Panc1 (cell line): ENCODE data around the gene PRDX6. TPM values are rescaled to one million over a fixed set of nuclear protein-coding genes. Genes with fewer than 3 reads are reported as not detected.

Source experiments
- ATAC-seq: fragments of 200-7000 bp; cut with Tn5 transposase; 2 replicates; pipeline ENCODE4 v1.9.1; 2020; ENCODE audit warnings: mild to moderate bottlenecking, moderate library complexity
- BruUV-seq: library from RNA; stranded (reverse); fragments of 400-500 nt; replicated peaks from 2 replicates; lab custom pipeline; 2021; lab: Mats Ljungman, UMichigan
- CTCF ChIA-PET: fragments of 300-600 bp; sonication (Branson Sonifier 250); formaldehyde crosslinking; loops from one replicate; lab custom pipeline; 2022; ENCODE audit warnings: antibody characterized with exemption; lab: Charles Lee
- POLR2A ChIA-PET: fragments of 300-600 bp; sonication (Branson Sonifier 250); formaldehyde crosslinking; loops from one replicate; lab custom pipeline; 2022; ENCODE audit warnings: antibody characterized with exemption; lab: Charles Lee
- DNase-seq: peaks from one replicate; pipeline ENCODE4 v3.0.0-alpha.2; 2010; ENCODE audit warnings: low read depth, low spot score
- H3K27ac ChIP-seq: 2 replicates; pipeline ENCODE4 v1.5.1; 2011; ENCODE audit warnings: mild to moderate bottlenecking, low read length, inconsistent platforms
- H3K27me3 ChIP-seq: fragments of 200-500 bp; sonication (Bioruptor generic); 2 replicates; pipeline ENCODE4 v1.6.0; 2014; ENCODE audit warnings: low read length, inconsistent platforms; ENCODE audit not compliant: control insufficient read depth, insufficient read depth
- H3K36me3 ChIP-seq: fragments of 200-500 bp; sonication (Bioruptor generic); 2 replicates; pipeline ENCODE4 v1.5.1; 2014; ENCODE audit warnings: inconsistent platforms, mild to moderate bottlenecking, low read length, moderate library complexity; ENCODE audit not compliant: control insufficient read depth, insufficient read depth
- H3K4me1 ChIP-seq: 2 replicates; pipeline ENCODE4 v1.5.1; 2011; ENCODE audit warnings: inconsistent platforms, mild to moderate bottlenecking, low read length, moderate library complexity; ENCODE audit not compliant: control insufficient read depth, insufficient read depth
- H3K4me3 ChIP-seq, 2 experiments: 2 replicates each; pipeline ENCODE4 v1.5.1; 2011 to 2012; ENCODE audit warnings: low read depth in 2 of 2, low read length in 2 of 2, mild to moderate bottlenecking in 2 of 2, inconsistent platforms in 1 of 2, moderate library complexity in 1 of 2
- H3K9me3 ChIP-seq: fragments of 200-500 bp; sonication (Bioruptor generic); 2 replicates; pipeline ENCODE4 v1.5.1; 2014; ENCODE audit warnings: low read depth, mild to moderate bottlenecking, inconsistent platforms, low read length, moderate library complexity; ENCODE audit not compliant: control insufficient read depth, insufficient read depth
- POLR2AphosphoS5 ChIP-seq: IDR thresholded peaks from 2 replicates; pipeline ENCODE4 v1.6.1; 2012; ENCODE audit warnings: mild to moderate bottlenecking, low read depth, low read length, moderate library complexity
- REST ChIP-seq, 2 experiments: IDR thresholded peaks; 2 replicates each; pipeline ENCODE4 v1.6.1; 2011 to 2012; ENCODE audit warnings: low read depth in 2 of 2, control low read depth in 1 of 2, low read length in 1 of 2, mild to moderate bottlenecking in 1 of 2, moderate library complexity in 1 of 2; ENCODE audit not compliant: insufficient read depth in 1 of 2
- SIN3A ChIP-seq: IDR thresholded peaks from 2 replicates; pipeline ENCODE4 v1.6.1; 2012; ENCODE audit warnings: low read depth, mild to moderate bottlenecking, low read length, moderate library complexity, borderline replicate concordance; ENCODE audit not compliant: insufficient read depth
- TCF7L2 ChIP-seq: IDR thresholded peaks from 2 replicates; pipeline ENCODE4 v1.6.1; 2011; ENCODE audit warnings: mild to moderate bottlenecking, low read depth, low read length, inconsistent platforms
- in situ Hi-C: cut with HindIII; loops from 2 replicates; pipeline ENCODE4 v1.10.0; 2016; ENCODE audit warnings: low sequenced_read_pairs, low pct_unique_long_range_greater_than_20kb
- intact Hi-C: fragments of 100-400 bp; cut with micrococcal nuclease; formaldehyde crosslinking; loops from one replicate; pipeline ENCODE4 v1.10.0; 2022; ENCODE audit not compliant: unreplicated experiment
- total RNA-seq: library from RNA; stranded (reverse); gene quantifications from one replicate; pipeline ENCODE4 v1.2.1, GENCODE V29; 2021; ENCODE audit not compliant: unreplicated experiment
- TF ChIP-seq, protein P1 (sequence below): fragments of 450-650 bp; IDR thresholded peaks from 2 replicates; pipeline ENCODE4 v1.5.1; 2017; ENCODE audit warnings: mild to moderate bottlenecking

PRDX6 gene
- total RNA-seq, 1 experiment from 2014 or later: 157 TPM

DNA sequence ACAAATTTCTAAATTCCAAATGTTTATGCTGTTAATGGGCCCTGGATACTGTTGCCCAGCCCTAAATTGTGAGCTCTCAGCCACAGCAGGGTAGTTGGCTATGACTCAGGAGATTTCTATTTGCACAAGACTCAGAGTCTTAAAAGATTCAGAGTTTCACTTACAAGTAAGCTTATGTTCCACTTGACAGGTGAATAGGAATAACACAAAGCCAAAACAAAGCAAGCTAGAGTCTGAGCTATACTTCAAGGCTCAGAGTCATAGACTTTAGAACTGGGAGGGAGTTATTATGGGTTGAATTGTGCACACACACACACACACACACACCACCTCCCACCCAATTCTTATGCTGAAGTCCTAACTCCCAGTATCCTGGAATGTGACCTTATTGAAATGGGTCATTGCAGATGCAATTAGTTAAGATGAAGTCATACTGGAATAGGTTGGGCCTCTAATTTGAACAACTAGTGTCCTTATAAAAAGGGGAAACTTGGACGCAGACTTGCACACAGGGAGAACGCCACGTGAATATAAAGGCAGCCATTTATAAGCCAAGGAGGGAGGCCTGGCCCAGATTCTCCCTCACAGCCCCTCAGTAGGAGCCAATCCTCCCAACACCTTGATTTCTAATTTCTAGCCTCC, 30.2 kb downstream of the PRDX6 start:
- peaks cover 3% of the 10 kb centered on the region; the same call in 1 of the 2 replicates for H3K4me1 ChIP-seq
- DNase-seq (peak; percentile 64), ATAC-seq (peak; percentile 88)
- no peaks in the 10 kb centered on the region for H3K27me3 ChIP-seq
- in situ Hi-C loops (no loop called here), intact Hi-C loops (no loop called here)
- no peak for TF ChIP-seq REST (IDR thresholded peaks at IDR 0.05; ENCODE audit: insufficient read depth in 1 of 2, low read depth in 2 of 2, low read length in 1 of 2)
- TF ChIP-seq, protein P1, sequence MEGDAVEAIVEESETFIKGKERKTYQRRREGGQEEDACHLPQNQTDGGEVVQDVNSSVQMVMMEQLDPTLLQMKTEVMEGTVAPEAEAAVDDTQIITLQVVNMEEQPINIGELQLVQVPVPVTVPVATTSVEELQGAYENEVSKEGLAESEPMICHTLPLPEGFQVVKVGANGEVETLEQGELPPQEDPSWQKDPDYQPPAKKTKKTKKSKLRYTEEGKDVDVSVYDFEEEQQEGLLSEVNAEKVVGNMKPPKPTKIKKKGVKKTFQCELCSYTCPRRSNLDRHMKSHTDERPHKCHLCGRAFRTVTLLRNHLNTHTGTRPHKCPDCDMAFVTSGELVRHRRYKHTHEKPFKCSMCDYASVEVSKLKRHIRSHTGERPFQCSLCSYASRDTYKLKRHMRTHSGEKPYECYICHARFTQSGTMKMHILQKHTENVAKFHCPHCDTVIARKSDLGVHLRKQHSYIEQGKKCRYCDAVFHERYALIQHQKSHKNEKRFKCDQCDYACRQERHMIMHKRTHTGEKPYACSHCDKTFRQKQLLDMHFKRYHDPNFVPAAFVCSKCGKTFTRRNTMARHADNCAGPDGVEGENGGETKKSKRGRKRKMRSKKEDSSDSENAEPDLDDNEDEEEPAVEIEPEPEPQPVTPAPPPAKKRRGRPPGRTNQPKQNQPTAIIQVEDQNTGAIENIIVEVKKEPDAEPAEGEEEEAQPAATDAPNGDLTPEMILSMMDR: no peak
- TF ChIP-seq POLR2AphosphoS5: no peak
- TF ChIP-seq TCF7L2: no peak
- no peak for TF ChIP-seq SIN3A
- H3K27ac ChIP-seq: no peak overlapping the region
- H3K4me3 ChIP-seq: no peak overlapping the region
- no peaks in the 10 kb centered on the region for H3K36me3 ChIP-seq
- CTCF ChIA-PET: interaction anchor here (0.7 kb wide), 1 partner anchor 31 kb away, joined by 3 read pairs; no protein-coding TSS in a partner anchor
- BruUV-seq: no TSS peak
- no peaks in the 10 kb centered on the region for H3K9me3 ChIP-seq
- POLR2A ChIA-PET: no interaction called here

GRCh38 chr1:173507847-173508209, 30.7 kb downstream of the PRDX6 start:
- CTCF ChIA-PET: no interaction called here
- Histone ChIP-seq H3K36me3 (no peaks in the 10 kb centered on the region), H3K9me3 (no peaks in the 10 kb centered on the region), H3K4me3 (no peak overlapping the region), H3K4me1 (peaks cover 3% of the 10 kb centered on the region; the same call in 1 of the 2 replicates), H3K27me3 (no peaks in the 10 kb centered on the region), H3K27ac (no peak overlapping the region)
- ATAC-seq (peak; percentile 74), DNase-seq (peak; percentile 39)
- in situ Hi-C loops (no loop called here), intact Hi-C loops (no loop called here)
- BruUV-seq: no TSS peak
- TF ChIP-seq REST (IDR thresholded peaks at IDR 0.05; ENCODE audit: insufficient read depth in 1 of 2, low read depth in 2 of 2, low read length in 1 of 2) (no peak), TCF7L2 (no peak), POLR2AphosphoS5 (no peak), SIN3A (no peak)
- TF ChIP-seq, protein P1: no peak
- POLR2A ChIA-PET: no interaction called here
